Diencephalon (tissue), 1 donor: ENCODE results near the gene GUCD1. TPM values are rescaled to one million over a fixed set of nuclear protein-coding genes. Genes with fewer than 3 reads are reported as not detected.

ENCODE experiments used
- total RNA-seq: library from RNA; depleted of rRNA; stranded (reverse); fragments of >200 nt; gene quantifications from one replicate; pipeline ENCODE4 v1.2.3, GENCODE V29; 2014

GUCD1 gene
- total RNA-seq: 40.4 TPM

GRCh38 chr22:24554313-24555164 lies at the start of gene GUCD1:
TSS of gene GUCD1 (minus strand) at chr22:24555138. CDS start at chr22:24554991, 147 bp downstream.

GRCh38 chr22:24602847-24603769 lies 48.2 kb upstream of the GUCD1 start, which contains the start of gene GGT1:
TSS of gene GGT1 (plus strand) at chr22:24603193. CDS start at chr22:24611082, 7,889 bp downstream.

DNA sequence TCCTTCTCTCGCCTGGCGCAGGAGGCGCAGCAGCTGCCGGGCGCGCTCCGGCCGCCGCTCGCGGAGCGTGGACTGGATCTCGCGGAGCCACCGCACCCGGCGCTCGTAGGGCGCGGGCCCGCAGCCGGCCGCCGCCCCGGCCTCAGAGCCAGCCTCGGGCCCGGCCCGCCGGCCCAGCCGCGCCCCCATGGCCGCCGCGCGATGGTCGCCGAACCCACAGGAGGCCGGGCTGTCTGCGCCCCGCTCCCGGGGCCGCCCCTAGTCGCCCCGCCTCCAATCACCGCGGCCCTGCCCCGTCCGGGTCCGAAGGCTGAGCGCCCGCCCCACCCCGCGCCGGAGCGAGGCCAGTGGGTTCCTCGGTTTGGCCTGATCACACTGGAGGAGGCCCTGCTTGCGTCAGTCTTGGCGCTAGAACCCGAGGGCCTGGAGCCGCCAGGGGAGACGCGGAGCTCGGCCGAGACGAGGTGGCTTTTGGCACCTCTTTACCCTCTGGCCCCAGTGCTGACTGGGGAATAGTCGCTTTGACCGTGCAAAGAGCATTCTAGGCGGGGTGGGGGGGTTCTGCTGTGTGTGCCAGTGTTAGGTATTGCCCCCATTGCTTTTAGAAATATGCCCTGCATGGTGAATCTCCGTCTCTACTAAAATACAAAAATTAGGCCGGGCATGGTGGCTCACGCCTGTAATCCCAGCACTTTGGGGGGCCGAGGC lies 38.1 kb upstream of the GUCD1 start, which contains the start of gene LRRC75B:
TSS of gene LRRC75B (minus strand) at position 223 of the 708 bp plus-strand sequence. CDS start at position 189, 34 bp downstream.

DNA sequence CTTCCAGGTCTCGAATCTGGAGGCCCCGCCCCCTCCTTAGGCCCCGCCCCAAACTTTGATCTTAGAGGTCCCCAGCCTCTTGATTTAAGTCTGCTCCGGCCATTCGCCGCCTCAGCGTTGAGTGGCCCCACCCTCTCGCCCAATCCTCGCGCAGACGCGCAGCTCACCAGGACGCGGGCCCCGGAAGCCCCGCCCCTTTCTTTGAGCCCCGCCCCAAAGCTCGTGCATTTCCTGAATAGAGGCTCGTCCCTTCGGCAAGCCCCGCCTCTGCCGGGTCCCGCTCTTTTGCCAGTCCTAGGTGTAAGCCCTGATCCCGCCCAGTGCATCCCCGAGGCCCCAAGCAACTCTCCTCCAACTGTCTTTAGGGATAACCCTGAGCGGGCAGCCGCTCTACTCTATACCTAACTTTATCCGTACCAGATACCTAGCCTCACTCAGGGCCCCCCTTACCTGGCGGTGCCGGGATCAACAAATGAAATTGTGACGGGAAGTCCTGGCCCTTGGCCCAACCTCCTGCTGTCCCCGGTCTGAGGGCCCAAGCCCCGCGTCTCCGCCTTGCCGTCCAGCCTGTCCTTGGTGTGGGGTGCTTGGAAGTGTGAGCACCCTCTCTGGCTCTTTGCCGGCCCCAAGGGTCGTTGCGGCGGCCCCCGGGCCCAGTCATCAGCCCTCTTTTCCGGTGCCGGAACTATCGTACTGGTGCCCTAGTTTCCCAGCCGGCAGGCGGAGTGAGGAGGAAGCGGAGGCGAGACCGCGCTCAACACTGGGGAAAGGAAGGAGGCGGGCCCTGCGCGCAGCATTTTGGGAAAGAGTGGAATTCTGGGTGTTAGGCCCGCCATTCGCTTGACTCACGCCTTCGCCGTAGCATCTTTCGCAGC lies 464 bp upstream of the GUCD1 start, which contains the start of gene SNRPD3:
TSS of gene SNRPD3 (plus strand) at position 835 of the 875 bp plus-strand sequence. CDS start 1,676 bp downstream, outside the sequence.

GRCh38 chr22:24494528-24495364 lies 60.2 kb downstream of the GUCD1 start, which contains the start of gene UPB1:
TSS of gene UPB1 (plus strand) at chr22:24495332. CDS start at chr22:24495404, 72 bp downstream.

Other genes starting within 250 kb of the GUCD1 start
- gene ADORA2A, start 127.5 kb downstream of the GUCD1 start, total RNA-seq: 15.7 TPM
- 0.46 TPM for gene UPB1, start 59.8 kb downstream of the GUCD1 start, total RNA-seq
- 122 TPM for gene SNRPD3, start 861 bp upstream of the GUCD1 start, total RNA-seq
- 11.1 TPM for gene LRRC75B, start 37.9 kb upstream of the GUCD1 start, total RNA-seq
- gene GGT1, start 48.1 kb upstream of the GUCD1 start, total RNA-seq: 1.8 TPM
- gene PIWIL3, start 219.6 kb upstream of the GUCD1 start, total RNA-seq: not detected